Measurements from ENCODE around the gene FN3K.

DNA sequence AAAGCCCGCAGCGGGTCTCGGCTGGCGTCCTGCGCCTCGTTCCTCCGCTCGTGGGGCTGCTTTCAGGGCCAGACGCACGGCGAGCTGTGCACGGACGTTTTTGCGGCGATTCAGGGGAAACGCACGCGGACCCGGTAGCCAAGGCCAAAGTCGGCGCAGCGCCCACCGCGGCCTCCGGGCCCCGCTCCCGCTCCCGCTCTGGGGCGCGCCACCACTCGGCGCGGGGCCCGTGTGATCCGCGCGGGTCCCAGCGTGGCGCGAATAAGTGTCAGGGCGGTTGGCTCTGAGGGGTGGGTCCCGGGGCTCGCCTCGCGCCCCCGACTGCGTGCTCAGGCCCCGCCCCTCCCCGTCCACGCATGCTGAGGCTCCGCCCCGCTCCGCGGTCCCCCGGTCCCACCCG is 15.8 kb downstream of the FN3K start:
- no peak for TF ChIP-seq CTCF (IDR thresholded peaks at IDR 0.05)
- TF ChIP-seq POLR2A (IDR thresholded peaks at IDR 0.05), result no peak
- TF ChIP-seq POLR2AphosphoS5 (IDR thresholded peaks at IDR 0.05; ENCODE audit: insufficient read depth in 1 of 2, low read depth in 1 of 2), result no peak

Measured in vagina (tissue), 2 donors.